ENCODE data around the gene C4orf17. TPM values are rescaled to one million over a fixed set of nuclear protein-coding genes. Genes with fewer than 3 reads are reported as not detected.

C4orf17 gene
- total RNA-seq = not detected
- total RNA-seq (2013) = not detected

DNA sequence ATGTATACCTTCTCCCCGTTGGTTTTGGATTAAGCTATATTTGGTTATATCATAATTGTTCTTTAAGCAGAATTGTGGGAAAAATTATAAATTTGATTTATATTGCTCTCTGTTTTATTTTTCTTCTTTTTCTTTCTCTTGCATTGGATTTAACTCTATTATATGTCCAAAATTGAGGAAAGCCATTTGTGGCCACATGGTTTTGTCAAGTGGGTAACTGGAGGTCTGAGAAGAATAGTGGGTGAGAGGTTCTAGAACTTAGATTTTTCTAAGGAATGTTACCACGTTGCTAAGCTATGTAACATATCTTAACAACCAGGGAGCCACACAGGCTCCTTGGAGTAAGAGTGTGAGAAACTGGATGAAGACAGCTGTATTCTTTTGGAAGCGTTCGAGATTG is at the start of gene C4orf17:
Gene C4orf17 (plus strand): TSS at position 301 of the 400 bp plus-strand sequence. CDS start 2,061 bp downstream, outside the sequence.
- WGBS (ENCODE audit: insufficient coverage) = no CpG with 5 or more reads among the region's 4 CpGs
- H3K36me3 Mint-ChIP-seq = no peaks in the 10 kb centered on the region
- H3K27me3 ChIP-seq (ENCODE audit: control insufficient read depth, insufficient read depth, low read length) = no peaks in the 10 kb centered on the region
- intact Hi-C loops (cut with micrococcal nuclease) = no loop called here
- no peak within 1 kb of the TSS for H3K27ac Mint-ChIP-seq
- ATAC-seq = no peak
- no peaks in the 10 kb centered on the region for H3K9me3 ChIP-seq (ENCODE audit: control insufficient read depth, insufficient read depth, low read length)
- H3K27ac ChIP-seq (ENCODE audit: low read length) = no peak within 1 kb of the TSS
- H3K9me3 Mint-ChIP-seq = peaks cover 0 to 4% of the 10 kb centered on the region in 2 donors
- peaks cover 8% of the 10 kb centered on the region in 2 donors for H3K4me1 Mint-ChIP-seq
- no peaks in the 10 kb centered on the region for H3K36me3 ChIP-seq (ENCODE audit: control insufficient read depth, insufficient read depth, low read length)
- no peaks in the 10 kb centered on the region for H3K4me1 ChIP-seq (ENCODE audit: control insufficient read depth, insufficient read depth, low read length)
- TF ChIP-seq, protein P1, sequence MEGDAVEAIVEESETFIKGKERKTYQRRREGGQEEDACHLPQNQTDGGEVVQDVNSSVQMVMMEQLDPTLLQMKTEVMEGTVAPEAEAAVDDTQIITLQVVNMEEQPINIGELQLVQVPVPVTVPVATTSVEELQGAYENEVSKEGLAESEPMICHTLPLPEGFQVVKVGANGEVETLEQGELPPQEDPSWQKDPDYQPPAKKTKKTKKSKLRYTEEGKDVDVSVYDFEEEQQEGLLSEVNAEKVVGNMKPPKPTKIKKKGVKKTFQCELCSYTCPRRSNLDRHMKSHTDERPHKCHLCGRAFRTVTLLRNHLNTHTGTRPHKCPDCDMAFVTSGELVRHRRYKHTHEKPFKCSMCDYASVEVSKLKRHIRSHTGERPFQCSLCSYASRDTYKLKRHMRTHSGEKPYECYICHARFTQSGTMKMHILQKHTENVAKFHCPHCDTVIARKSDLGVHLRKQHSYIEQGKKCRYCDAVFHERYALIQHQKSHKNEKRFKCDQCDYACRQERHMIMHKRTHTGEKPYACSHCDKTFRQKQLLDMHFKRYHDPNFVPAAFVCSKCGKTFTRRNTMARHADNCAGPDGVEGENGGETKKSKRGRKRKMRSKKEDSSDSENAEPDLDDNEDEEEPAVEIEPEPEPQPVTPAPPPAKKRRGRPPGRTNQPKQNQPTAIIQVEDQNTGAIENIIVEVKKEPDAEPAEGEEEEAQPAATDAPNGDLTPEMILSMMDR (IDR thresholded peaks at IDR 0.05) = no peak
- no peak within 1 kb of the TSS for H3K4me3 ChIP-seq (ENCODE audit: low read length)
- peaks cover 8 to 19% of the 10 kb centered on the region in 2 donors for H3K27me3 Mint-ChIP-seq (ENCODE audit: low read depth in 2 of 2)
- DNase-seq = no peak
- no peak within 1 kb of the TSS for H3K4me3 Mint-ChIP-seq

DNA sequence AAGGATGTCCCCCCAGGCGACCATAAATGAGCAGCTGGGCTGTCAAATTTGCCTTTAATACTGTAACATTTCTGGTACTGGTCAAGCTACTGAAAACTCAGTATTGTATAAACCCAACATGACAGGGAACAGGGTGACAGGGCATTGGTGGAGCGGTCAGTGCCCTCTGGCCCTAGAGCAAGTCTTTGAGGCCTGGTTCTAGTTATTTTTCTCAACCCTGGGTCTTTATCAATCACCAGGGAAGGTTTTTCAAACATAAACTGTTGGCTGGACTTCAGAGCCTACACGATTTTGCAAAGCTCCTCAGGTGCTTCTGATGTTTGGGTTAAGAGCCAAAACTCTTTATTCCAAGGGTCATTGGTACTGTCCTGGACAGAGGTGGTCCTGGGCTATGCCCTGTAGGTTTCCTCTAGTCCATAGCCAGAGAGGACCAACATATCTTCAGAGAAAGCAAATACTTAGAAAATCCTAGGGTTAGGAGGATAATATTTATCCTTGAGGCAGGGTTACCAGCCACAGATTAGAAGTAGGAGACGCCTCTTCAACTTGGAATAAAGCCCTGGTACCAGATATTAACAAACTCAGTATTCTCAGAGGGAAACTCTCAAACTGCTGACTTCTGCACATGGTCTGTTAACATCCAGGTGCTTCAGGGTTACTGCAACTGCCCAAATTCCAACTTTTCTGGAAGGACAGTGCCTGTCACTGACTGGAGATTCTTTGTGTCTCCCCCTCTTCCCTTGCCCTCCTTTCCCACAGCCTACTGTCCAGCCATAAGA is 49.0 kb upstream of the C4orf17 start:
- WGBS (ENCODE audit: insufficient coverage) = 48% methylated on average over 4 of the region's 4 CpGs
- DNase-seq (no peak), ATAC-seq (no peak)
- H3K4me1 Mint-ChIP-seq = no peaks in the 10 kb centered on the region
- H3K27ac ChIP-seq (ENCODE audit: low read length) = no peak overlapping the region
- H3K4me3 Mint-ChIP-seq = no peak overlapping the region
- intact Hi-C loops (cut with micrococcal nuclease) = loop anchor here (2.0 kb wide), 1 partner anchor 343 kb away; no protein-coding TSS in a partner anchor
- H3K4me1 ChIP-seq (ENCODE audit: control insufficient read depth, insufficient read depth, low read length) = no peaks in the 10 kb centered on the region
- no peak overlapping the region for H3K4me3 ChIP-seq (ENCODE audit: low read length)
- H3K36me3 Mint-ChIP-seq = no peaks in the 10 kb centered on the region
- no peaks in the 10 kb centered on the region for H3K9me3 Mint-ChIP-seq
- no peaks in the 10 kb centered on the region for H3K36me3 ChIP-seq (ENCODE audit: control insufficient read depth, insufficient read depth, low read length)
- H3K27me3 ChIP-seq (ENCODE audit: control insufficient read depth, insufficient read depth, low read length) = peaks cover 2% of the 10 kb centered on the region
- H3K27ac Mint-ChIP-seq = no peak overlapping the region
- no peaks in the 10 kb centered on the region for H3K9me3 ChIP-seq (ENCODE audit: control insufficient read depth, insufficient read depth, low read length)
- TF ChIP-seq, protein P1 (IDR thresholded peaks at IDR 0.05) = no peak
- H3K27me3 Mint-ChIP-seq (ENCODE audit: low read depth in 2 of 2) = peaks cover 12 to 21% of the 10 kb centered on the region in 2 donors

DNA sequence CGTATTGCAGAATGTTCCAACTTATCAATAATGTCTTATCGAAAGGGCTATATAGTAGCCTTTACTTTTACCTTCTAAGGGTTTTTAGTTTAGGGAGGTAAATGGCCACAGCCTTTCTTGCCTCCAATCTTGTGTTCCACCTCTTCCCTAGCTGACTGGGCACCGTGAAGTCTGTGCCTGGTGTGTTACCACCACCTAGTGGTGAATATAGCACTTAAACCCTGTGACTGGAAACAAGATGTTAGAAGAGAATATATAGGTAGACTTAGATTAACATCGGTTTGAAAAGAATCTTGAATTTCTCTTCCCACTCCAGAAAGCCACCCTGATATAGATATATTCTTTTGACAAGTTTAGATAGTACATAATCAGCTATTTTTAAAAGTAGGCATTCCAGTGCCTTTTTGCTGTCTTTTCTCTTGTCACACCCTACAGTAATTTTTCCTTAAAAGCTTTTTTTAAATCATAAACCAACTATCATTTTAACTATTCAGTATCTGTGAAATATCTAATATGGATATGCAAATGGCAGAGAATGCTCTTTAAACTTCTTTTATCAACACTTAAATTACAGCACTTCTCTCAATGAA is 47.9 kb upstream of the C4orf17 start:
- Mint-ChIP-seq H3K36me3 (no peaks in the 10 kb centered on the region), H3K9me3 (no peaks in the 10 kb centered on the region), H3K27me3 (ENCODE audit: low read depth in 2 of 2) (peaks cover 12 to 31% of the 10 kb centered on the region in 2 donors), H3K27ac (no peak overlapping the region), H3K4me1 (no peaks in the 10 kb centered on the region), H3K4me3 (no peak overlapping the region)
- intact Hi-C loops (cut with micrococcal nuclease) = loop anchor here (2.0 kb wide), 1 partner anchor 344 kb away; no protein-coding TSS in a partner anchor
- no CpG with 5 or more reads among the region's 4 CpGs for WGBS (ENCODE audit: insufficient coverage)
- no peaks in the 10 kb centered on the region for H3K4me1 ChIP-seq (ENCODE audit: control insufficient read depth, insufficient read depth, low read length)
- no peaks in the 10 kb centered on the region for H3K9me3 ChIP-seq (ENCODE audit: control insufficient read depth, insufficient read depth, low read length)
- DNase-seq (peak in 1 of 2 donors; percentile 70), ATAC-seq (peak; percentile 64 to 77 (median 72))
- no peaks in the 10 kb centered on the region for H3K36me3 ChIP-seq (ENCODE audit: control insufficient read depth, insufficient read depth, low read length)
- TF ChIP-seq, protein P1 (IDR thresholded peaks at IDR 0.05) = peak; percentile 67
- H3K4me3 ChIP-seq (ENCODE audit: low read length) = no peak overlapping the region
- no peak overlapping the region for H3K27ac ChIP-seq (ENCODE audit: low read length)
- peaks cover 2% of the 10 kb centered on the region for H3K27me3 ChIP-seq (ENCODE audit: control insufficient read depth, insufficient read depth, low read length)
